Measurements from ENCODE around the gene SGPP2.

SGPP2 gene

DNA sequence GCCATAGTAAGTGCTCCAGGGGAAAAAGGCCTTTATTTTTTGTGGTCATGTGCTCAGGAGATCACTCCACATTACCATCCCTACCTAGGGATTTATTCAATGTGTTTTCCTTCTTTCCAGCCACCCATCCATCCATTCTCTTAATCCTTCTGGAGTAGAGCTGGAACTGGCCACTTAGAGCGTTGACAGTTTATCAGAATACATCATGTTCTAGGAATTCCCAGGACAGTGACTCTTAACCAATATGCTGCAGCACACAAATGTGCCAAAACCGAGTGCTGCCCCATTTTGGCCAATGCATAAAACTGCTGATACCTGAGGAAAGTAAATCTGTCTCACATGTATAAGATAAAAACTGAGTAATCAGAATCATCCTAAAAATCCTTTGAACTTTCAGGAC lies 167.8 kb downstream of the SGPP2 start:
- ChIA-PET POLR2A (no interaction called here), CTCF (interaction anchor here (1.2 to 1.9 kb wide), 2 partner anchors 9 to 568 kb away, joined by 6 read pairs; no protein-coding TSS in a partner anchor)
- no peak for TF ChIP-seq ZNF266 (tag by site-specific recombination; IDR thresholded peaks at IDR 0.05; ENCODE audit: low read depth)
- H3K9me3 ChIP-seq (ENCODE audit: control insufficient read depth, insufficient read depth, low read depth, low read length), result no peaks in the 10 kb centered on the region
- no peak overlapping the region for H3K27ac ChIP-seq (ENCODE audit: extremely low read depth, low read depth, low read length)
- peaks cover 20 to 49% of the 10 kb centered on the region in 2 experiments for H3K36me3 ChIP-seq (ENCODE audit: control insufficient read depth in 2 of 2, insufficient read depth in 1 of 2, low read length in 2 of 2)
- H3K4me1 ChIP-seq (ENCODE audit: control insufficient read depth, insufficient read depth, low read length), result no peaks in the 10 kb centered on the region
- H3K4me3 ChIP-seq (ENCODE audit: low read depth, low read length), result no peak overlapping the region

DNA sequence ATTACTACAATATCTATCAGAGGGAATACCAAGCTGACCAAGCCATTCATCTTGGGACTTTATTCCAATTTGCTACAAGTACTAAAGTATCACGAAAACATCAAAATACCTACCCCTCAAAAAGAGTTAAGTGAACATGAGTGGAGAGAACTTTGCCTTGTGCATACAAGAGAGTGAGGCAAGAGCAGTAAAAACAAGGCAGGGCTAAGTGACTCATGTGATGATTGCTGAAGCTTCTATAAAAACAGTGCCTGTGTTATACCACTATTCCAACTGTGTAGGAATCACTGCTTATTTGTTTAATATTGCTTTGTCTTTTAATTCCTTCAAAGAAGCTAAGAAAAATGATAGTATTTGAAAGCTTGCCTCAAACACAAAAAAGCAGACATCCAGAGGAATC lies 170.3 kb downstream of the SGPP2 start:
- peaks cover 20 to 71% of the 10 kb centered on the region in 2 experiments for H3K36me3 ChIP-seq (ENCODE audit: control insufficient read depth in 2 of 2, insufficient read depth in 1 of 2, low read length in 2 of 2)

More for the DNA sequence above, 170.3 kb downstream of the SGPP2 start:
- POLR2A ChIA-PET, result no interaction called here
- H3K9me3 ChIP-seq (ENCODE audit: control insufficient read depth, insufficient read depth, low read depth, low read length), result no peaks in the 10 kb centered on the region
- H3K4me3 ChIP-seq (ENCODE audit: low read depth, low read length), result no peak overlapping the region
- no peak for TF ChIP-seq ZNF501 (tag by site-specific recombination; IDR thresholded peaks at IDR 0.05)
- TF ChIP-seq WT1 (tag by site-specific recombination; IDR thresholded peaks at IDR 0.05), result no peak
- TF ChIP-seq, protein P1, sequence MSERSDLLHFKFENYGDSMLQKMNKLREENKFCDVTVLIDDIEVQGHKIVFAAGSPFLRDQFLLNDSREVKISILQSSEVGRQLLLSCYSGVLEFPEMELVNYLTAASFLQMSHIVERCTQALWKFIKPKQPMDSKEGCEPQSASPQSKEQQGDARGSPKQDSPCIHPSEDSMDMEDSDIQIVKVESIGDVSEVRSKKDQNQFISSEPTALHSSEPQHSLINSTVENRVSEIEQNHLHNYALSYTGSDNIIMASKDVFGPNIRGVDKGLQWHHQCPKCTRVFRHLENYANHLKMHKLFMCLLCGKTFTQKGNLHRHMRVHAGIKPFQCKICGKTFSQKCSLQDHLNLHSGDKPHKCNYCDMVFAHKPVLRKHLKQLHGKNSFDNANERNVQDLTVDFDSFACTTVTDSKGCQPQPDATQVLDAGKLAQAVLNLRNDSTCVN (tag by site-specific recombination; optimal IDR thresholded peaks at IDR 0.05), result no peak
- TF ChIP-seq ZSCAN23 (tag by site-specific recombination; IDR thresholded peaks at IDR 0.05), result no peak
- TF ChIP-seq, protein P2, sequence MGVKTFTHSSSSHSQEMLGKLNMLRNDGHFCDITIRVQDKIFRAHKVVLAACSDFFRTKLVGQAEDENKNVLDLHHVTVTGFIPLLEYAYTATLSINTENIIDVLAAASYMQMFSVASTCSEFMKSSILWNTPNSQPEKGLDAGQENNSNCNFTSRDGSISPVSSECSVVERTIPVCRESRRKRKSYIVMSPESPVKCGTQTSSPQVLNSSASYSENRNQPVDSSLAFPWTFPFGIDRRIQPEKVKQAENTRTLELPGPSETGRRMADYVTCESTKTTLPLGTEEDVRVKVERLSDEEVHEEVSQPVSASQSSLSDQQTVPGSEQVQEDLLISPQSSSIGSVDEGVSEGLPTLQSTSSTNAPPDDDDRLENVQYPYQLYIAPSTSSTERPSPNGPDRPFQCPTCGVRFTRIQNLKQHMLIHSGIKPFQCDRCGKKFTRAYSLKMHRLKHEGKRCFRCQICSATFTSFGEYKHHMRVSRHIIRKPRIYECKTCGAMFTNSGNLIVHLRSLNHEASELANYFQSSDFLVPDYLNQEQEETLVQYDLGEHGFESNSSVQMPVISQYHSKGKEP (tag by site-specific recombination; IDR thresholded peaks at IDR 0.05), result no peak
- TF ChIP-seq ZNF335 (tag by site-specific recombination; conservative IDR thresholded peaks at IDR 0.05), result no peak
- no peak for TF ChIP-seq ZNF701 (tag by site-specific recombination; IDR thresholded peaks at IDR 0.05)
- no peak for TF ChIP-seq ZNF747 (tag by site-specific recombination; IDR thresholded peaks at IDR 0.05)
- TF ChIP-seq, protein P3, sequence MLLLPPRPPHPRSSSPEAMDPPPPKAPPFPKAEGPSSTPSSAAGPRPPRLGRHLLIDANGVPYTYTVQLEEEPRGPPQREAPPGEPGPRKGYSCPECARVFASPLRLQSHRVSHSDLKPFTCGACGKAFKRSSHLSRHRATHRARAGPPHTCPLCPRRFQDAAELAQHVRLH (tag by site-specific recombination; IDR thresholded peaks at IDR 0.05), result no peak
- TF ChIP-seq ZIC2 (tag by site-specific recombination; IDR thresholded peaks at IDR 0.05), result no peak
- TF ChIP-seq PRDM1 (tag by site-specific recombination; IDR thresholded peaks at IDR 0.05), result no peak
- TF ChIP-seq, protein P4, sequence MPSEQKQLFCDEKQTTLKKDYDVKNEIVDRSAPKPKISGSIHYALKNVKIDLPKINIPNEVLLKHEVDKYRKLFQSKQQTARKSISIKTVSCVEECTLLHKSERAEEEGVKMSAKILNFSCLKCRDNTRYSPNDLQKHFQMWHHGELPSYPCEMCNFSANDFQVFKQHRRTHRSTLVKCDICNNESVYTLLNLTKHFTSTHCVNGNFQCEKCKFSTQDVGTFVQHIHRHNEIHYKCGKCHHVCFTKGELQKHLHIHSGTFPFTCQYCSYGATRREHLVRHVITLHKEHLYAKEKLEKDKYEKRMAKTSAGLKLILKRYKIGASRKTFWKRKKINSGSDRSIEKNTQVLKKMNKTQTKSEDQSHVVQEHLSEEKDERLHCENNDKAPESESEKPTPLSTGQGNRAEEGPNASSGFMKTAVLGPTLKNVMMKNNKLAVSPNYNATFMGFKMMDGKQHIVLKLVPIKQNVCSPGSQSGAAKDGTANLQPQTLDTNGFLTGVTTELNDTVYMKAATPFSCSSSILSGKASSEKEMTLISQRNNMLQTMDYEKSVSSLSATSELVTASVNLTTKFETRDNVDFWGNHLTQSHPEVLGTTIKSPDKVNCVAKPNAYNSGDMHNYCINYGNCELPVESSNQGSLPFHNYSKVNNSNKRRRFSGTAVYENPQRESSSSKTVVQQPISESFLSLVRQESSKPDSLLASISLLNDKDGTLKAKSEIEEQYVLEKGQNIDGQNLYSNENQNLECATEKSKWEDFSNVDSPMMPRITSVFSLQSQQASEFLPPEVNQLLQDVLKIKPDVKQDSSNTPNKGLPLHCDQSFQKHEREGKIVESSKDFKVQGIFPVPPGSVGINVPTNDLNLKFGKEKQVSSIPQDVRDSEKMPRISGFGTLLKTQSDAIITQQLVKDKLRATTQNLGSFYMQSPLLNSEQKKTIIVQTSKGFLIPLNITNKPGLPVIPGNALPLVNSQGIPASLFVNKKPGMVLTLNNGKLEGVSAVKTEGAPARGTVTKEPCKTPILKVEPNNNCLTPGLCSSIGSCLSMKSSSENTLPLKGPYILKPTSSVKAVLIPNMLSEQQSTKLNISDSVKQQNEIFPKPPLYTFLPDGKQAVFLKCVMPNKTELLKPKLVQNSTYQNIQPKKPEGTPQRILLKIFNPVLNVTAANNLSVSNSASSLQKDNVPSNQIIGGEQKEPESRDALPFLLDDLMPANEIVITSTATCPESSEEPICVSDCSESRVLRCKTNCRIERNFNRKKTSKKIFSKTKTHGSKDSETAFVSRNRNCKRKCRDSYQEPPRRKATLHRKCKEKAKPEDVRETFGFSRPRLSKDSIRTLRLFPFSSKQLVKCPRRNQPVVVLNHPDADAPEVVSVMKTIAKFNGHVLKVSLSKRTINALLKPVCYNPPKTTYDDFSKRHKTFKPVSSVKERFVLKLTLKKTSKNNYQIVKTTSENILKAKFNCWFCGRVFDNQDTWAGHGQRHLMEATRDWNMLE (tag by site-specific recombination; conservative IDR thresholded peaks at IDR 0.05; ENCODE audit: low read depth), result no peak
- TF ChIP-seq ZNF623 (tag by site-specific recombination; IDR thresholded peaks at IDR 0.05), result no peak
- no peak for TF ChIP-seq KLF1 (tag by site-specific recombination; IDR thresholded peaks at IDR 0.05)
- TF ChIP-seq OVOL3 (tag by site-specific recombination; IDR thresholded peaks at IDR 0.05), result no peak
- TF ChIP-seq ZNF561 (tag by site-specific recombination; IDR thresholded peaks at IDR 0.05; ENCODE audit: borderline replicate concordance), result no peak
- TF ChIP-seq ZNF530 (tag by site-specific recombination; IDR thresholded peaks at IDR 0.05; ENCODE audit: low read depth), result no peak
- no peak for TF ChIP-seq ZNF768 (tag by site-specific recombination; IDR thresholded peaks at IDR 0.05)
- TF ChIP-seq ZBTB21 (tag by site-specific recombination; IDR thresholded peaks at IDR 0.05), result no peak
- TF ChIP-seq ZNF555 (tag by site-specific recombination; conservative IDR thresholded peaks at IDR 0.05), result no peak
- H3K27ac ChIP-seq (ENCODE audit: extremely low read depth, low read depth, low read length), result no peak overlapping the region
- H3K4me1 ChIP-seq (ENCODE audit: control insufficient read depth, insufficient read depth, low read length), result no peaks in the 10 kb centered on the region
- CTCF ChIA-PET, result interaction anchor here (0.6 to 1.2 kb wide), 2 partner anchors 16 to 525 kb away, joined by 3 read pairs; no protein-coding TSS in a partner anchor
